ENCODE results near the gene CSNK1G3.

The CSNK1G3 gene

DNA sequence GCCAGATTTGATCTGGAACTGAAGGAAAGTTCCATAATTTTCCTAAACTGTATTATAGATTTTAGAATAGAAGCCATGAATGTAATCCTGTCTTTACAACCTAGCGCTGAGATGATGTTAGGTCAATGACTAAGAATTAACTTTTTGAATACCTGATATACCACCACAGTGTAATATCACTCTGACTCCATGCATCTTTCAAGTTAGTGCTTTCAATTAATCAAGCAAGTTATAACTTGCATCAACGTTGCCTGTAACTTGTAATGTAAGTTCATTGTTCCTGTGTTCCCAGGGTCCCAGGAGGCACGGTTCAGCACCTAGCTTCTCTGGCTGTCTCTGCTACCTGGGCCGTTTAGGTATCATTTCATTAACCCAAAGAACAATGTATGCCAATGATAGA, 139.3 kb downstream of the CSNK1G3 start:
- no peak for DNase-seq

GRCh38 chr5:123659011-123659410, 147.0 kb downstream of the CSNK1G3 start:
- DNase-seq, result no peak

DNA sequence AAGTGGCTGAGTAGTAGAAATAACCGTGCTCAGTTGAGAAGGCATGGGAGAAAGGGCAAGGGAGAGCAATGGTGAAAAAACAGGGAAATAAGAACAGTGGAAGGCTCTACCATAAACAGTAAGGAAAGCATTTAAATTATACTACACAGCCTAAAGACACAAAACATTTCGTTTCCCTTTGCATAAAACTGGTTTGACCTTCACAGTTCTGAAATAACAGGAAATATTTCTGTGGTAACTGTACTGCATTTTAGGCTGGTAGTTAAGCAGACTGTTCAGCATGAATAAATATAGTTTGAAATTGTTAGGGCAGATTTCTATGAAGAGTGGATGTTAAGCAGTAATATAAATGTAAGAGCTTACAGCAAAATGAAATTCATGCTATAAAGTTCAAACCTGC, 147.5 kb downstream of the CSNK1G3 start:
- DNase-seq, result no peak

DNA sequence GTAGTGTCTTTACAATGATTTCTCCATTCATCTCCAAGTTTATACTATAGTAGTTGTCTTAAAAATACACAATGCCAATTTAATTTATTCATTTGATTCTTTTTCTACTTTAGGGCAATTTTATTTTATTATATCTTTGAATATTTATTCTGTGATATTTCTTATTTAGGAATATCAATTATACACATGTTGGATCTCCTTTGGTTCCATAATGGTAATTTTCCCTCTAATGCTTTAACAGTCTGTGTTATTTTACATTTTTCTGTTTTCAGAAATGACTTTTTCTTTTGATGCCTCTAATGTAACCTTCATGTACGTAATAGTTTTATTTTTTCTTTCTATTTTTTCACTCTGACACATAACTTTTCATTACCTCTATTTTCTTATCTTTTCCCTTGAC, 153.0 kb downstream of the CSNK1G3 start:
- DNase-seq, result no peak

GRCh38 chr5:123665822-123666371, 153.9 kb downstream of the CSNK1G3 start:
- no peak for DNase-seq

All from activated effector memory CD4-positive, alpha-beta T cell treated with Interleukin-2 at 50 U/mL for 16 hours (primary cell).